PFSK-1 (cell line): ENCODE data around the gene MRAP.

ENCODE experiments used
- REST ChIP-seq, 2 experiments: IDR thresholded peaks; 2 replicates each; pipeline versions ENCODE4 v1.6.1 to v1.8.0; 2011 to 2012; ENCODE audit warnings: low read depth in 2 of 2, low read length in 2 of 2, control low read depth in 1 of 2, inconsistent platforms in 1 of 2, mild to moderate bottlenecking in 1 of 2, moderate library complexity in 1 of 2; ENCODE audit not compliant: insufficient read depth in 1 of 2
- SIN3A ChIP-seq: IDR thresholded peaks from 2 replicates; pipeline ENCODE4 v1.6.1; 2012; ENCODE audit warnings: mild to moderate bottlenecking, low read length, moderate library complexity, borderline replicate concordance; ENCODE audit not compliant: insufficient read depth

- TF ChIP-seq REST (IDR thresholded peaks at IDR 0.05; ENCODE audit: insufficient read depth in 1 of 2, low read depth in 2 of 2, low read length in 2 of 2): no peak
- no peak for TF ChIP-seq SIN3A
Observed at GRCh38 chr21:32260130-32260529, 38.5 kb upstream of the MRAP start.
